ENCODE measurements around the gene PPP1R16B.

Gene PPP1R16B

GRCh38 chr20:38883981-38884733 lies 78.7 kb downstream of the PPP1R16B start:
- in situ Hi-C loops (cut with MboI; ENCODE audit: low pct_unique_long_range_greater_than_20kb, low sequenced_read_pairs, unreplicated experiment): no loop called here
- no peak for TF ChIP-seq CTCF (IDR thresholded peaks at IDR 0.05; ENCODE audit: extremely low read depth, insufficient read depth, missing control alignments)
- no peak for DNase-seq (ENCODE audit: low spot score)

GRCh38 chr20:38885357-38885756 lies 79.9 kb downstream of the PPP1R16B start:
- in situ Hi-C loops (cut with MboI; ENCODE audit: low pct_unique_long_range_greater_than_20kb, low sequenced_read_pairs, unreplicated experiment): no loop called here
- DNase-seq (ENCODE audit: low spot score): no peak
- no peak for TF ChIP-seq CTCF (IDR thresholded peaks at IDR 0.05; ENCODE audit: extremely low read depth, insufficient read depth, missing control alignments)

- no peak for TF ChIP-seq CTCF (IDR thresholded peaks at IDR 0.05; ENCODE audit: extremely low read depth, insufficient read depth, missing control alignments)
- in situ Hi-C loops (cut with MboI; ENCODE audit: low pct_unique_long_range_greater_than_20kb, low sequenced_read_pairs, unreplicated experiment): no loop called here
- DNase-seq (ENCODE audit: low spot score): no peak
Measured at GRCh38 chr20:38888059-38888831, 82.7 kb downstream of the PPP1R16B start.

GRCh38 chr20:38889050-38889449 lies 83.6 kb downstream of the PPP1R16B start:
- no peak for TF ChIP-seq CTCF (IDR thresholded peaks at IDR 0.05; ENCODE audit: extremely low read depth, insufficient read depth, missing control alignments)
- in situ Hi-C loops (cut with MboI; ENCODE audit: low pct_unique_long_range_greater_than_20kb, low sequenced_read_pairs, unreplicated experiment): no loop called here
- DNase-seq (ENCODE audit: low spot score): no peak

- in situ Hi-C loops (cut with MboI; ENCODE audit: low pct_unique_long_range_greater_than_20kb, low sequenced_read_pairs, unreplicated experiment): no loop called here
- TF ChIP-seq CTCF (IDR thresholded peaks at IDR 0.05; ENCODE audit: extremely low read depth, insufficient read depth, missing control alignments): no peak
- DNase-seq (ENCODE audit: low spot score): no peak
Measured at GRCh38 chr20:38889792-38890496, 84.4 kb downstream of the PPP1R16B start.

- no peak for TF ChIP-seq CTCF (IDR thresholded peaks at IDR 0.05; ENCODE audit: extremely low read depth, insufficient read depth, missing control alignments)
- in situ Hi-C loops (cut with MboI; ENCODE audit: low pct_unique_long_range_greater_than_20kb, low sequenced_read_pairs, unreplicated experiment): no loop called here
- DNase-seq (ENCODE audit: low spot score): peak; percentile 39
Measured at GRCh38 chr20:38890497-38890818, 85.0 kb downstream of the PPP1R16B start.
